ENCODE results near the gene TK1. TPM values are rescaled to one million over a fixed set of nuclear protein-coding genes. Genes with fewer than 3 reads are reported as not detected.

The TK1 gene
- total RNA-seq, 1 donor from 2014 or later: 41.2 TPM

- Mint-ChIP-seq H3K36me3 (no peaks in the 10 kb centered on the region), H3K9me3 (no peaks in the 10 kb centered on the region), H3K27me3 (no peaks in the 10 kb centered on the region), H3K4me1 (ENCODE audit: unreplicated experiment) (peaks cover 11% of the 10 kb centered on the region), H3K27ac (peak within 1 kb of the TSS; percentile 48), H3K4me3 (peak within 1 kb of the TSS; percentile 81)
- peak; percentile 88 for DNase-seq (ENCODE audit: extremely low spot score, unreplicated experiment)
- TF ChIP-seq CTCF (conservative IDR thresholded peaks at IDR 0.05): no peak
Observed at GRCh38 chr17:78168242-78168902, 18.5 kb downstream of the TK1 start, which contains the start of gene SYNGR2. TSS of gene SYNGR2 (plus strand) at chr17:78168581. CDS start at chr17:78168617, 36 bp downstream.

GRCh38 chr17:78166416-78166815 lies 20.4 kb downstream of the TK1 start:
- Mint-ChIP-seq H3K27ac (no peak overlapping the region), H3K9me3 (no peaks in the 10 kb centered on the region), H3K27me3 (no peaks in the 10 kb centered on the region), H3K4me1 (ENCODE audit: unreplicated experiment) (no peaks in the 10 kb centered on the region), H3K4me3 (no peak overlapping the region), H3K36me3 (no peaks in the 10 kb centered on the region)
- no peak for DNase-seq (ENCODE audit: extremely low spot score, unreplicated experiment)
- TF ChIP-seq CTCF (conservative IDR thresholded peaks at IDR 0.05): no peak

GRCh38 chr17:78164748-78165607 lies 21.9 kb downstream of the TK1 start:
- Mint-ChIP-seq H3K27ac (no peak overlapping the region), H3K27me3 (no peaks in the 10 kb centered on the region), H3K4me1 (ENCODE audit: unreplicated experiment) (no peaks in the 10 kb centered on the region), H3K36me3 (no peaks in the 10 kb centered on the region), H3K4me3 (no peak overlapping the region), H3K9me3 (no peaks in the 10 kb centered on the region)
- no peak for DNase-seq (ENCODE audit: extremely low spot score, unreplicated experiment)
- no peak for TF ChIP-seq CTCF (conservative IDR thresholded peaks at IDR 0.05)

- TF ChIP-seq CTCF (conservative IDR thresholded peaks at IDR 0.05): no peak
- Mint-ChIP-seq H3K4me3 (no peak overlapping the region), H3K27me3 (no peaks in the 10 kb centered on the region), H3K27ac (no peak overlapping the region), H3K9me3 (no peaks in the 10 kb centered on the region), H3K36me3 (no peaks in the 10 kb centered on the region), H3K4me1 (ENCODE audit: unreplicated experiment) (no peaks in the 10 kb centered on the region)
- DNase-seq (ENCODE audit: extremely low spot score, unreplicated experiment): no peak
Observed at GRCh38 chr17:78163881-78164747, 22.7 kb downstream of the TK1 start.

GRCh38 chr17:78159575-78160158 lies 27.2 kb downstream of the TK1 start:
- Mint-ChIP-seq H3K4me3 (no peak overlapping the region), H3K27me3 (no peaks in the 10 kb centered on the region), H3K9me3 (no peaks in the 10 kb centered on the region), H3K36me3 (no peaks in the 10 kb centered on the region), H3K27ac (no peak overlapping the region), H3K4me1 (ENCODE audit: unreplicated experiment) (peaks cover 3% of the 10 kb centered on the region)
- no peak for TF ChIP-seq CTCF (conservative IDR thresholded peaks at IDR 0.05)
- no peak for DNase-seq (ENCODE audit: extremely low spot score, unreplicated experiment)
